Measurements from ENCODE around the gene RAET1E. TPM values are rescaled to one million over a fixed set of nuclear protein-coding genes. Genes with fewer than 3 reads are reported as not detected.

RAET1E gene
- total and polyA plus RNA-seq, 12 donors = 0.15 to 1.4 (median 0.41) TPM; not detected in 3

DNA sequence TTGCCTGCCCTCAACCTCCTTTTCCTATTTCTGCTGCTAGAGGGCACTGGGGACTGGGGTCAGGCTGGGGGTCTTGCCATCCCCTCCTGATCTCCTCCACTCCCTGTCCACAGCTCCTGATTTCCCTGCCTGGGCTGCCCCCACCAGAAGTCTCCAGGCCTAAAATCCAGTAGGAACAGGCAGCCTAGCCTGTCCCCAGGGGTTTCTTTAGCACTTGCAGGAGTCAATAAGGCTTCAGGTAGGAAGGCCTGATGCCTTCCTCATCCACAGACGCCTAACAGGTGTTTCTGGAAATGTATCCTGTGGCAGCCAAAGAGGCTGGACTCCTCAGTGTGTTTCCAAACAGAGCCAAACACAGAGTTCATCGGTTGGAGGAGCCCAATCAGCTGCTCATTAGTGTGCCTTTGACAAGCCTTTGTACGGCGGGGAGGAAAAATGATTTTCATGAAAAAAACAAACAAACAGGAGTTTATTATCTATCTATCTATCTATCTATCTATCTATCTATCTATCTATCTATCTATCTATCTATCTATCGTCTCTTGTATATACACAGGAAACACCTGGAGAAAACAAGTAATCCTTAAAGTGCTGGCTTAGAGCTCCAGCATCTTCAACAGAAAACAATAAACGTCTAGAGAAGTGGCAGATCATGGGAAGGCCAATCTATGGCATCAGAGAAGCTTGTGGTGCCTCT, 3.7 kb upstream of the RAET1E start:
- intact Hi-C loops (cut with DNase I) = no loop called here

DNA sequence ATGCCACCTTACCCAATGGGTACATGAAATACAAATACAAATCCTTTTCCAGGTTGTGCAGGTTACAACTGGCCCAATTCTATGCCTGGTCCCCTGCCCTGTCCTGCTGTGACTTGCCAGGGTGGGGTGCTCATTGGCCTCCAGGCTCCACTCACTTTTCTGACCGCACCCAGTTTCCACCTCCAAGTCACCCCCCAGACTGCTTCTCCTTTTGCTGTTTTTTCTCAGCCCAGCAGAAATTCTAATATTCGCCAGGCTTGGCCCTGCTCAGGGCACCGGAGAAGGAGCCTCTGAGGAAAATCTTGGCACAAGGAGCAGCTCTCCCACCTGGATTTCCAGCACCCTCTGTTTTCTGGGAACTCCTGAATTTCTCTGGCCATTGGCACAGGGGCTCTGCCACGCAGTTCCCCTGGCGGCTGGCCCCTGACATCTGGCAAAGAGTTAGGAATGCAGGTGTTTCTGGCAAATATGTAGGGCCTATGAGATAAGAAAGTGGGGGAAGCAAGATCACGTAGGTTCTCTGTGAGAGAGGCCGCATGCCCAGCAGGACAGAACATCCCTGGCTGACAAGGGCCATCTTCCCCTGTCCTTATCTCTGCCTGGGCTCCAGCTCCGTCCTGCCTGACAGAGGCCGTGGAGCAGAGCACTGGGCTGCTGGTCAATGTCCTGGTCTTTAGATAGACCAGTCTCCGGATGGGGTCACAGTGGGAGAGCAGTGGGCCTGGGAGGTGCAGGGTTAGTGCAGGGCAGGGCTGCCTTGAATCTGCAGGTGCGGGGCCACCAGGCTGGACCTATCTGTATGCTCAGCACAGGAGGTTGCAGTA, 2.9 kb upstream of the RAET1E start:
- no peak overlapping the region for H3K4me3 ChIP-seq
- DNase-seq (no peak), ATAC-seq (peak in 1 of 8 donors; percentile 30)
- 85 to 91% methylated on average over 11 of the region's 11 CpGs for WGBS, 2 donors
- intact Hi-C loops (cut with DNase I) = no loop called here
- no peaks in the 10 kb centered on the region for H3K36me3 ChIP-seq
- peaks cover 0 to 30% (median 21%) of the 10 kb centered on the region in 9 donors for H3K4me1 ChIP-seq
- no peaks in the 10 kb centered on the region for H3K9me3 ChIP-seq
- H3K27ac ChIP-seq = no peak overlapping the region
- no peaks in the 10 kb centered on the region for H3K27me3 ChIP-seq
- TF ChIP-seq, protein P1, sequence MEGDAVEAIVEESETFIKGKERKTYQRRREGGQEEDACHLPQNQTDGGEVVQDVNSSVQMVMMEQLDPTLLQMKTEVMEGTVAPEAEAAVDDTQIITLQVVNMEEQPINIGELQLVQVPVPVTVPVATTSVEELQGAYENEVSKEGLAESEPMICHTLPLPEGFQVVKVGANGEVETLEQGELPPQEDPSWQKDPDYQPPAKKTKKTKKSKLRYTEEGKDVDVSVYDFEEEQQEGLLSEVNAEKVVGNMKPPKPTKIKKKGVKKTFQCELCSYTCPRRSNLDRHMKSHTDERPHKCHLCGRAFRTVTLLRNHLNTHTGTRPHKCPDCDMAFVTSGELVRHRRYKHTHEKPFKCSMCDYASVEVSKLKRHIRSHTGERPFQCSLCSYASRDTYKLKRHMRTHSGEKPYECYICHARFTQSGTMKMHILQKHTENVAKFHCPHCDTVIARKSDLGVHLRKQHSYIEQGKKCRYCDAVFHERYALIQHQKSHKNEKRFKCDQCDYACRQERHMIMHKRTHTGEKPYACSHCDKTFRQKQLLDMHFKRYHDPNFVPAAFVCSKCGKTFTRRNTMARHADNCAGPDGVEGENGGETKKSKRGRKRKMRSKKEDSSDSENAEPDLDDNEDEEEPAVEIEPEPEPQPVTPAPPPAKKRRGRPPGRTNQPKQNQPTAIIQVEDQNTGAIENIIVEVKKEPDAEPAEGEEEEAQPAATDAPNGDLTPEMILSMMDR (IDR thresholded peaks at IDR 0.05) = no peak

More for the DNA sequence above, 3.7 kb upstream of the RAET1E start:
- Histone ChIP-seq H3K36me3 (no peaks in the 10 kb centered on the region), H3K4me1 (peaks cover 0 to 26% (median 17%) of the 10 kb centered on the region in 9 donors), H3K27ac (no peak overlapping the region), H3K27me3 (no peaks in the 10 kb centered on the region), H3K9me3 (no peaks in the 10 kb centered on the region), H3K4me3 (no peak overlapping the region)
- WGBS, 2 donors = 87 to 90% methylated on average over 6 of the region's 6 CpGs
- TF ChIP-seq, protein P1 (IDR thresholded peaks at IDR 0.05) = no peak
- DNase-seq (no peak), ATAC-seq (no peak)

GRCh38 chr6:149899926-149900619, 2.2 kb upstream of the RAET1E start:
- no peak overlapping the region for H3K27ac ChIP-seq
- ATAC-seq (no peak), DNase-seq (no peak)
- H3K36me3 ChIP-seq = no peaks in the 10 kb centered on the region
- no peak overlapping the region for H3K4me3 ChIP-seq
- no peaks in the 10 kb centered on the region for H3K9me3 ChIP-seq
- peaks cover 2 to 33% (median 23%) of the 10 kb centered on the region in 9 donors for H3K4me1 ChIP-seq
- intact Hi-C loops (cut with DNase I) = no loop called here
- no peaks in the 10 kb centered on the region for H3K27me3 ChIP-seq
- TF ChIP-seq, protein P1 (IDR thresholded peaks at IDR 0.05) = no peak
- 87 to 89% methylated on average over 7 of the region's 7 CpGs for WGBS, 2 donors

DNA sequence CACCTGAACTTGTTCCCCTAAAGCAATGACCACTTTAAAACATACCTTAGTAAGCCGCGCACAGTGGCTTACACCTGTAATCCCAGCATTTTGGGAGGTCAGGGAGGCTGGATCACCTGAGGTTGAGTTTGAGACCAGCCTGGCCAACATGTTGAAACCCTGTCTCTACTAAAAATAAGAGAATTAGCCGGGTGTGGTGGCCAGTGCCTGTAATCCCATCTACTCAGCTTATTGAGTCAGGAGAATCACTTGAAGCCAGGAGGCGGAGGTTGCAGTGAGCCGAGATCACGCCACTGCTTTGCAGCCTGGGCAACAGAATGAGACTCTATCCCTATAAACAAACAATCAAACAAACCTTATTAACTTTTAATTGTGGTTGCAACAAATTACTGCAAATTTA, 1.6 kb upstream of the RAET1E start:
- ATAC-seq (no peak), DNase-seq (no peak)
- TF ChIP-seq, protein P1 (IDR thresholded peaks at IDR 0.05) = no peak
- Histone ChIP-seq H3K4me3 (no peak overlapping the region), H3K27ac (no peak overlapping the region), H3K4me1 (peaks cover 6 to 35% (median 27%) of the 10 kb centered on the region in 9 donors), H3K27me3 (no peaks in the 10 kb centered on the region), H3K9me3 (no peaks in the 10 kb centered on the region), H3K36me3 (no peaks in the 10 kb centered on the region)
- intact Hi-C loops (cut with DNase I) = no loop called here
- 92 to 93% methylated on average over 6 of the region's 6 CpGs for WGBS, 2 donors

All from heart right ventricle (tissue), 16 donors.